Transverse colon (tissue), 4 donors: ENCODE results near the gene SCN8A.

Source experiments
- EP300 ChIP-seq: sonication (generic); formaldehyde crosslinking; IDR thresholded peaks from one replicate; pipeline ENCODE4 v1.6.1; 2017; ENCODE audit warnings: antibody characterized with exemption, low read depth
- POLR2A ChIP-seq: fragments of 450-650 bp; IDR thresholded peaks from one replicate; pipeline ENCODE4 v1.6.1; 2016; ENCODE audit warnings: antibody characterized with exemption, mild to moderate bottlenecking, moderate library complexity
- POLR2AphosphoS5 ChIP-seq, 3 donors: sonication (generic); formaldehyde crosslinking; IDR thresholded peaks; one replicate each; pipeline ENCODE4 v1.6.1; 2016; ENCODE audit warnings: antibody characterized with exemption in 3 of 3
- TF ChIP-seq, protein P1 (sequence below), 5 experiments: fragments of 200-600 bp in 3 of 5; fragments of 450-650 bp in 2 of 5; sonication (generic) in 3 of 5; IDR thresholded peaks; 1 replicate in 2 of 5; 2 replicates in 3 of 5; pipeline ENCODE4 v1.5.1; 2016 to 2017; ENCODE audit warnings: antibody characterized with exemption in 5 of 5, inconsistent platforms in 3 of 5, mild to moderate bottlenecking in 2 of 5, moderate library complexity in 1 of 5

DNA sequence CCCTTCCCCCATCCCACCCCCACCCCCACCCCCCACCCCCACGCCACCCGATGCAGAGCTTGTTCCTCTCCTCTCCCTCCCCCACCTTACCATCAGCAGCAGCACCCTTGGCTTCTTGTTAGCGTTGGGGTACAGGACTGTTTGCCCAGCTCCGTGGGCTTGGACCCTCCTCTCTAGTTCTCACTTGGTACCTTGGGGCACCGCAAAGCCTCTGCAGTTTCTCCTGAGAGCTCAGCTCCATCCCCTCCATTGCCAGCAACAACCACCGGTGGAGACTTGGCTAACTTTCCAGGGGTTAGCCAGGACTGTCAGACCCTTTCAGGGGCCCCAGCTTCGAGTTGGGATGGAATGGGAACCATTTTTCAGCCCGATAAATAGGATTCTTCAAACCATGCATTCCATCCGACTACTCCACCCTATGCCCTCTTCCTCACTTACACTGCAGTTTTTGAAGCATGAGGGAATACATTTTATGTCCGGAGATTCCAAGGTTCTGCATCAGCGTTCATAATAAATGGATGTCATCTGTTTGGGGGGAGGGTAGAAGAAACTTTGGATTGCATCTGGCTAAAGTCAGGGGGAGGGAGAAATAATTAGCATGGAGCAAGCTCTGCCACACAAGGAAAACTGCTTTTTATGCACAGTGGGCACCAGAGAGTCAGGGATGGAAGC, 1.1 kb downstream of the SCN8A start:
- TF ChIP-seq, protein P1, sequence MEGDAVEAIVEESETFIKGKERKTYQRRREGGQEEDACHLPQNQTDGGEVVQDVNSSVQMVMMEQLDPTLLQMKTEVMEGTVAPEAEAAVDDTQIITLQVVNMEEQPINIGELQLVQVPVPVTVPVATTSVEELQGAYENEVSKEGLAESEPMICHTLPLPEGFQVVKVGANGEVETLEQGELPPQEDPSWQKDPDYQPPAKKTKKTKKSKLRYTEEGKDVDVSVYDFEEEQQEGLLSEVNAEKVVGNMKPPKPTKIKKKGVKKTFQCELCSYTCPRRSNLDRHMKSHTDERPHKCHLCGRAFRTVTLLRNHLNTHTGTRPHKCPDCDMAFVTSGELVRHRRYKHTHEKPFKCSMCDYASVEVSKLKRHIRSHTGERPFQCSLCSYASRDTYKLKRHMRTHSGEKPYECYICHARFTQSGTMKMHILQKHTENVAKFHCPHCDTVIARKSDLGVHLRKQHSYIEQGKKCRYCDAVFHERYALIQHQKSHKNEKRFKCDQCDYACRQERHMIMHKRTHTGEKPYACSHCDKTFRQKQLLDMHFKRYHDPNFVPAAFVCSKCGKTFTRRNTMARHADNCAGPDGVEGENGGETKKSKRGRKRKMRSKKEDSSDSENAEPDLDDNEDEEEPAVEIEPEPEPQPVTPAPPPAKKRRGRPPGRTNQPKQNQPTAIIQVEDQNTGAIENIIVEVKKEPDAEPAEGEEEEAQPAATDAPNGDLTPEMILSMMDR (IDR thresholded peaks at IDR 0.05) = no peak
- TF ChIP-seq EP300 = no peak
- TF ChIP-seq POLR2A = no peak
- TF ChIP-seq POLR2AphosphoS5 (IDR thresholded peaks at IDR 0.05) = no peak
